ENCODE measurements around the gene POLR2L.

Gene POLR2L

GRCh38 chr11:830295-831117 is 11.8 kb downstream of the POLR2L start:
- in situ Hi-C loops (cut with MboI; ENCODE audit: low sequenced_read_pairs) = no loop called here

- in situ Hi-C loops (cut with MboI; ENCODE audit: low sequenced_read_pairs) = no loop called here
These were observed 12.5 kb downstream of the POLR2L start for GRCh38 chr11:829847-830294.

GRCh38 chr11:829176-829846 is 13.0 kb downstream of the POLR2L start:
- in situ Hi-C loops (cut with MboI; ENCODE audit: low sequenced_read_pairs) = no loop called here

- in situ Hi-C loops (cut with MboI; ENCODE audit: low sequenced_read_pairs) = no loop called here
These were observed 13.7 kb downstream of the POLR2L start for GRCh38 chr11:828506-829175.

- in situ Hi-C loops (cut with MboI; ENCODE audit: low sequenced_read_pairs) = no loop called here
These were observed 14.5 kb downstream of the POLR2L start, which contains the start of gene CRACR2B for GRCh38 chr11:827897-828192. TSS of gene CRACR2B (plus strand) at chr11:827919. CDS start at chr11:828608, 689 bp downstream.

GRCh38 chr11:827146-827896 is 15.0 kb downstream of the POLR2L start:
- in situ Hi-C loops (cut with MboI; ENCODE audit: low sequenced_read_pairs) = no loop called here

DNA sequence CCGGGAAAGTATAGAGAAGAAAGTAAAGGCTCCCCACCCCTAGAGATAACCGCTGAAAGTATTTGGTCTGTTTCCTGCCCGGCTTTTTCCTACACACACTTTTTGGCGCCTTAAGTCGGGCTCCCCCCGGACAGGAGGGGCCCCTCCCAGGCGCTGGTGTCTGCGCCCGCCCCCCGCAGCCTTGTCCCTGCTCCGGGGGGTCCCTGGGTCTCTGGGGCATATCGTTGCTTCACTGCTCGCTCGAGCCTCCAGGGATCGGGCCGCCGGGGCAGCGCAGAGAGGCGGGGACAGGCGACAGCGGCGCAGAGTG is 15.5 kb downstream of the POLR2L start:
- in situ Hi-C loops (cut with MboI; ENCODE audit: low sequenced_read_pairs) = no loop called here

DNA sequence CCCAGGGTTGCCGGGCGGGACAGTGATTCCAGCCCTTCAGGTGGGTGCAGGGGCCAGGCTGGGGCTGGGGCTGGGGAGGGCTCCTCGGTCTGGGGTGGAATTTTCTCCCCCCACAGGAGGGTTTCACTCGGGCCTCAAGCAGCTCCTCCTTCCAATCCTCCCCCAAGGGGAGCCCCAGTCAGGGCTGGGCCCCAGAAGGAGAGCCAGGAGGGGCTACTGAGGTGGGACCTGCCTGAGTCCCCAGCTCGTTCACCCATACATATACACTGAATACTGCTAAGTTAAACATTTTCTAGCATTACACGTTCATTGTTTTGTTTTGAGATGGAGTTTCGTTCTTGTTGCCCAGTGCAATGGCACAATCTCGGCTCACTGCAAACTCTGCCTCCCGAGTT is 16.1 kb downstream of the POLR2L start:
- in situ Hi-C loops (cut with MboI; ENCODE audit: low sequenced_read_pairs) = no loop called here

- in situ Hi-C loops (cut with MboI; ENCODE audit: low sequenced_read_pairs) = no loop called here
These were observed 16.7 kb downstream of the POLR2L start for GRCh38 chr11:825366-826226.

DNA sequence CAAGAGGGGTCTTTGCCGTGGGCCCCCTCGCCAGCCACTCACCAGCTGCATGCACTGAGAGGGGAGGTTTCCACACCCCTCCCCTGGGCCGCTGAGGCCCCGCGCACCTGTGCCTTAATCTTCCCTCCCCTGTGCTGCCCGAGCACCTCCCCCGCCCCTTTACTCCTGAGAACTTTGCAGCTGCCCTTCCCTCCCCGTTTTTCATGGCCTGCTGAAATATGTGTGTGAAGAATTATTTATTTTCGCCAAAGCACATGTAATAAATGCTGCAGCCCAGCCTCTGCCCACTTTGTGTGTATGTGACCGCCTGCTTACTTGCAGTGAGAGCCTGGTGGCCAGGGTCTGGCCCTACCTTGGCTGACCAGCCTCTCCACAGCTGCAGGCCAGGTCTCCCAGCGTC is 17.4 kb downstream of the POLR2L start:
- in situ Hi-C loops (cut with MboI; ENCODE audit: low sequenced_read_pairs) = no loop called here

GRCh38 chr11:824292-824880 is 17.9 kb downstream of the POLR2L start:
- in situ Hi-C loops (cut with MboI; ENCODE audit: low sequenced_read_pairs) = no loop called here

- in situ Hi-C loops (cut with MboI; ENCODE audit: low sequenced_read_pairs) = no loop called here
These were observed 18.7 kb downstream of the POLR2L start for GRCh38 chr11:823441-824291.

- in situ Hi-C loops (cut with MboI; ENCODE audit: low sequenced_read_pairs) = no loop called here
These were observed 20.6 kb downstream of the POLR2L start for GRCh38 chr11:821512-822371.

- in situ Hi-C loops (cut with MboI; ENCODE audit: low sequenced_read_pairs) = no loop called here
These were observed 21.4 kb downstream of the POLR2L start for GRCh38 chr11:820655-821511.

DNA sequence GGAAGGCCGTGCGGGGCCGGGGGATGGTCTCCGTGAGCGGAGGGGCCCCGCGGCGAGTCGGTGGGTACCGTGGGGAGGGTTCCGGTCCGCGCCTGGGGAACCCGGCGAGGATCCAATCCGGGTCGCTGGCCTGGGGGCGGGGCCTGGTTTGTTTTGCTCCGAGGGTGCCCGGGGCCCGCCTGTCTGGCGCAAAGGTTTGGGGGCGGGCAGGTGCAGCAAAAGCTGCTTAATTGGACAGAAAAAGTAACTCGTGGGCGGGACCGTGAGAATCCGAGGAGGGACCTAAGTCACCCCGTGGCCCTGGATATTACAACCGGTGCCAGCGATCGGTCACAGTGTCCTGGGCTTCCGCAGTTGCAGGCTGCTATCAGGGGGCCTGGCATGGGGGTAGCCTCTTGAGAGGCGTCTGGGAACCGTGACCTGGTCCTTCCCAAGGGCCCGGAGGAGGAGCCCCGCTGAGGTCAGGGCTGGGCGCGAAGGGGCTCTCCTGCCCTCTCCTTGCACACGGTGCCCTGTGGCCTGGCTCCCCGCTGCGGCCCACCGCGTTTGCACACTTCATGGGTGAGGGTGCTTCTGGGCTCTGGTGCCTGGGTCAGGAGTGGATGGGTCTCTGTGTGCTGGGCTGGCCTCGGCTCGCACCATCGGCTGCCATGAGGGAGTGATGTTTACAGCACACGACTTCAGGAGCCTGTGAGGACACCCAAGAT is 22.2 kb downstream of the POLR2L start:
- in situ Hi-C loops (cut with MboI; ENCODE audit: low sequenced_read_pairs) = no loop called here

DNA sequence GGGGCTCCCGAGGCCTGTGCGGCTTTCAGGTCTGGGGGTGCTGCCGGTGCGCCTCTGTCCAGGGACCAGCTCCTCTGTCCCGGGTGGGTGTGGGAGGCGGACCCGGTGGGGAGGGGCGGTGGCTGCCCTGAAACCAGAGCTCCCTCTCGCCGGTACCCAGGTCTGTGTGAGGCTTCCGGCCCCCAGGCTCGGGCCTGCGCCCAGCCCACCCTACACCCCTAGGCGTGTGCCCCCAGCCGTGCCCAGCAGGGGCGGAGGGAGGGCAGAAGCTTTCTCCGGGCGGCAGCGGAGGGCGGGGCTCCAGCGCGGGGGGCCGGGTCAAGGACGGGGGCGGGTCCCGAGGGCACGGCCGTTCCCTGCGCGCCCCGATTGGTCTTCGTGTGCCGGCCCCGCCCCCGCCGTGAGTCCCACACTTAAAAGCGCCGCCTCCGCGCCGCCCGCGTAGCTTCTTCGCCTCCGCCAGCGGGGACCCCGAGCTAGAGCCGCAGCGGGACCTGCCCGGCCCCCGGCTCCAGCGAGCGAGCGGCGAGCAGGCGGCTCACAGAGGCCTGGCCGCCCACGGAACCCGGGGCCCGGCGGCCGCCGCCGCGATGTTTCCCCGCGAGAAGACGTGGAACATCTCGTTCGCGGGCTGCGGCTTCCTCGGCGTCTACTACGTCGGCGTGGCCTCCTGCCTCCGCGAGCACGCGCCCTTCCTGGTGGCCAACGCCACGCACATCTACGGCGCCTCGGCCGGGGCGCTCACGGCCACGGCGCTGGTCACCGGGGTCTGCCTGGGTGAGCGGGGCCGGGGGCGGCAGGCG is 23.0 kb downstream of the POLR2L start:
- in situ Hi-C loops (cut with MboI; ENCODE audit: low sequenced_read_pairs) = no loop called here
